HEK293 (cell line): ENCODE data around the gene TAF1D.

Experiments
- CTCF ChIA-PET: fragments of 350-600 bp; formaldehyde crosslinking; extraction: SDS; loops from one replicate; lab custom pipeline; 2021; ENCODE audit warnings: antibody characterized with exemption; lab: Yijun Ruan, JAX
- POLR2A ChIA-PET: fragments of 300-600 bp; formaldehyde crosslinking; extraction: SDS; loops from one replicate; lab custom pipeline; 2020; ENCODE audit warnings: antibody characterized with exemption, inconsistent platforms; lab: Yijun Ruan, JAX
- H3K27ac ChIP-seq: fragments of 200-500 bp; sonication (Bioruptor generic); 2 replicates; pipeline ENCODE4 v1.5.1; 2014; ENCODE audit warnings: low read depth, low read length, control low read depth, inconsistent platforms; ENCODE audit errors: extremely low read depth
- H3K36me3 ChIP-seq, 2 experiments: fragments of 200-500 bp in 1 of 2; sonication (Bioruptor generic) in 1 of 2; 1 replicate in 1 of 2; 2 replicates in 1 of 2; pipeline ENCODE4 v1.5.1; 2014 to 2017; ENCODE audit warnings: inconsistent platforms in 2 of 2, low read length in 2 of 2; ENCODE audit not compliant: control insufficient read depth in 2 of 2, insufficient read depth in 1 of 2
- H3K4me1 ChIP-seq: fragments of 200-500 bp; sonication (Bioruptor generic); 2 replicates; pipeline ENCODE4 v1.5.1; 2014; ENCODE audit warnings: mild to moderate bottlenecking, low read length, inconsistent platforms; ENCODE audit not compliant: control insufficient read depth, insufficient read depth
- H3K4me3 ChIP-seq: 2 replicates; pipeline ENCODE4 v1.5.1; 2011; ENCODE audit warnings: low read depth, mild to moderate bottlenecking, control low read depth, low read length, moderate library complexity
- H3K9me3 ChIP-seq: fragments of 200-500 bp; sonication (Bioruptor generic); 2 replicates; pipeline ENCODE4 v1.5.1; 2014; ENCODE audit warnings: low read depth, low read length, inconsistent platforms; ENCODE audit not compliant: control insufficient read depth, insufficient read depth
- MZF1 ChIP-seq: fragments of 450-650 bp; formaldehyde crosslinking; IDR thresholded peaks from 2 replicates; pipeline ENCODE4 v1.5.1; 2017; ENCODE audit warnings: missing biosample characterization, missing genetic modification characterization, borderline replicate concordance
- ZFHX2 ChIP-seq: fragments of 450-650 bp; formaldehyde crosslinking; conservative IDR thresholded peaks from 2 replicates; pipeline ENCODE4 v1.5.1; 2016; ENCODE audit warnings: missing biosample characterization, missing genetic modification characterization
- ZNF112 ChIP-seq: fragments of 450-650 bp; formaldehyde crosslinking; IDR thresholded peaks from 2 replicates; pipeline ENCODE4 v1.5.0; 2017; ENCODE audit warnings: missing biosample characterization, missing genetic modification characterization
- ZNF132 ChIP-seq: fragments of 450-650 bp; formaldehyde crosslinking; IDR thresholded peaks from 2 replicates; pipeline ENCODE4 v1.5.1; 2017; ENCODE audit warnings: missing biosample characterization, missing genetic modification characterization, borderline replicate concordance
- ZNF140 ChIP-seq: fragments of 450-650 bp; formaldehyde crosslinking; IDR thresholded peaks from 2 replicates; pipeline ENCODE4 v1.5.1; 2016; ENCODE audit warnings: missing biosample characterization, missing genetic modification characterization
- ZNF146 ChIP-seq: fragments of 450-650 bp; formaldehyde crosslinking; IDR thresholded peaks from 2 replicates; pipeline ENCODE4 v1.5.1; 2016; ENCODE audit warnings: missing biosample characterization, missing genetic modification characterization
- ZNF184 ChIP-seq: fragments of 450-650 bp; IDR thresholded peaks from 2 replicates; pipeline ENCODE4 v1.5.1; 2018; ENCODE audit warnings: missing biosample characterization, mild to moderate bottlenecking, missing genetic modification characterization
- ZNF19 ChIP-seq: fragments of 450-650 bp; formaldehyde crosslinking; IDR thresholded peaks from 2 replicates; pipeline ENCODE4; 2016; ENCODE audit warnings: missing biosample characterization, missing genetic modification characterization, low read depth
- ZNF23 ChIP-seq: fragments of 450-650 bp; formaldehyde crosslinking; IDR thresholded peaks from 2 replicates; pipeline ENCODE4 v1.5.1; 2016; ENCODE audit warnings: missing biosample characterization, missing genetic modification characterization, borderline replicate concordance
- ZNF24 ChIP-seq: fragments of 450-650 bp; formaldehyde crosslinking; IDR thresholded peaks from 2 replicates; pipeline ENCODE4 v1.5.1; 2016; ENCODE audit warnings: missing biosample characterization, missing genetic modification characterization
- ZNF311 ChIP-seq: fragments of 450-650 bp; formaldehyde crosslinking; IDR thresholded peaks from 2 replicates; pipeline ENCODE4 v1.5.1; 2017; ENCODE audit warnings: missing biosample characterization, missing genetic modification characterization, borderline replicate concordance
- ZNF354C ChIP-seq: fragments of 450-650 bp; formaldehyde crosslinking; IDR thresholded peaks from 2 replicates; pipeline ENCODE4 v1.5.1; 2016; ENCODE audit warnings: missing biosample characterization, missing genetic modification characterization, low read depth, borderline replicate concordance
- ZNF510 ChIP-seq: fragments of 450-650 bp; formaldehyde crosslinking; IDR thresholded peaks from 2 replicates; pipeline ENCODE4 v1.5.1; 2018; ENCODE audit warnings: mild to moderate bottlenecking, missing genetic modification characterization, missing biosample characterization; ENCODE audit not compliant: insufficient replicate concordance
- ZNF529 ChIP-seq: fragments of 450-650 bp; formaldehyde crosslinking; IDR thresholded peaks from 2 replicates; pipeline ENCODE4 v1.5.1; 2017; ENCODE audit warnings: missing genetic modification characterization, missing biosample characterization; ENCODE audit not compliant: insufficient replicate concordance
- ZNF530 ChIP-seq: fragments of 450-650 bp; formaldehyde crosslinking; IDR thresholded peaks from 2 replicates; pipeline ENCODE4 v1.5.1; 2016; ENCODE audit warnings: low read depth, missing biosample characterization, missing genetic modification characterization
- ZNF585B ChIP-seq: fragments of 450-650 bp; formaldehyde crosslinking; IDR thresholded peaks from 2 replicates; pipeline ENCODE4 v1.5.1; 2016; ENCODE audit warnings: missing biosample characterization, missing genetic modification characterization
- ZNF623 ChIP-seq: fragments of 450-650 bp; formaldehyde crosslinking; IDR thresholded peaks from 2 replicates; pipeline ENCODE4 v1.5.1; 2016; ENCODE audit warnings: missing biosample characterization, missing genetic modification characterization
- ZNF76 ChIP-seq: fragments of 450-650 bp; formaldehyde crosslinking; IDR thresholded peaks from 2 replicates; pipeline ENCODE4; 2016; ENCODE audit warnings: low read depth, missing biosample characterization, missing genetic modification characterization, borderline replicate concordance
- ZNF776 ChIP-seq: fragments of 450-650 bp; formaldehyde crosslinking; IDR thresholded peaks from 2 replicates; pipeline ENCODE4 v1.5.0; 2017; ENCODE audit warnings: missing biosample characterization, missing genetic modification characterization, borderline replicate concordance
- ZNF791 ChIP-seq: fragments of 450-650 bp; formaldehyde crosslinking; IDR thresholded peaks from 2 replicates; pipeline ENCODE4 v1.5.1; 2016; ENCODE audit warnings: missing biosample characterization, missing genetic modification characterization
- ZSCAN23 ChIP-seq: fragments of 450-650 bp; formaldehyde crosslinking; IDR thresholded peaks from 2 replicates; pipeline ENCODE4 v1.5.1; 2016; ENCODE audit warnings: missing biosample characterization, missing genetic modification characterization
- TF ChIP-seq, protein P1 (sequence below): fragments of 450-650 bp; formaldehyde crosslinking; IDR thresholded peaks from 2 replicates; pipeline ENCODE4 v1.5.1; 2017; ENCODE audit warnings: missing biosample characterization, mild to moderate bottlenecking, missing genetic modification characterization, moderate library complexity
- TF ChIP-seq, protein P2 (sequence below): fragments of 450-650 bp; formaldehyde crosslinking; IDR thresholded peaks from 2 replicates; pipeline ENCODE4 v1.5.1; 2017; ENCODE audit warnings: missing biosample characterization, missing genetic modification characterization
- TF ChIP-seq, protein P3 (sequence below): fragments of 450-650 bp; formaldehyde crosslinking; IDR thresholded peaks from 2 replicates; pipeline ENCODE4 v1.5.1; 2016; ENCODE audit warnings: missing biosample characterization, missing genetic modification characterization

TAF1D gene

DNA sequence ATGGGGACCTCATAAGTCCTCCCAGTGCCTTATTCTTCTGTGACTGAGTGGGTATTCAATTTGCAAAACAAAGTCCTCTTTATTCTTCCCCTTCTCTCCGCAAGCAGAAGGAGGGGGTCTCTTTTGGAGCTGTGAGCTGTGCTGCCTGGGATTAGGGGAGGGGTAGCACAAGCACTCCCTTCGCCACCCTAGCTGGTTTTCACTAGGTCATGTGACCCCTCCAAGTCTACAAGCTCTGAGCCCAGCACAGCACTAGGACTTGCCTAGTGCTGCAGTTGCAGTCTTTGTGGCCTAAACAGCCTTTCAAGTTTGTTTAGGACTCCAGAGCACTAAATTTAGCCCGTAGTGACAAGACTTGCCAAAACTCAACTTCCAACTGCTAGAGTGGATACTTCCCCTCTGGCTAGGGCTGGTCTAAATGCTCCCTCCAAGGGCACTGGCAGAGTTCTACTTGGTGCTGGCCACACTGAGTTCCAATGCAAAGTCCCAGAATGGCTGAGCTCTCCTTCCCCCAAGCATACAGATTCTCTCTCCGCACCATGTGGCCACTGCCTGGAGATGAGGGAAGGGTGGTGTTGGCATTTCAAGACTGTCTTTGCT, 25.4 kb downstream of the TAF1D start:
- no peak overlapping the region for H3K27ac ChIP-seq
- no peak for TF ChIP-seq ZNF24 (tag by site-specific recombination)
- TF ChIP-seq, protein P1, sequence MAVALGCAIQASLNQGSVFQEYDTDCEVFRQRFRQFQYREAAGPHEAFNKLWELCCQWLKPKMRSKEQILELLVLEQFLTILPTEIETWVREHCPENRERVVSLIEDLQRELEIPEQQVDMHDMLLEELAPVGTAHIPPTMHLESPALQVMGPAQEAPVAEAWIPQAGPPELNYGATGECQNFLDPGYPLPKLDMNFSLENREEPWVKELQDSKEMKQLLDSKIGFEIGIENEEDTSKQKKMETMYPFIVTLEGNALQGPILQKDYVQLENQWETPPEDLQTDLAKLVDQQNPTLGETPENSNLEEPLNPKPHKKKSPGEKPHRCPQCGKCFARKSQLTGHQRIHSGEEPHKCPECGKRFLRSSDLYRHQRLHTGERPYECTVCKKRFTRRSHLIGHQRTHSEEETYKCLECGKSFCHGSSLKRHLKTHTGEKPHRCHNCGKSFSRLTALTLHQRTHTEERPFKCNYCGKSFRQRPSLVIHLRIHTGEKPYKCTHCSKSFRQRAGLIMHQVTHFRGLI: no peak
- TF ChIP-seq, protein P2, sequence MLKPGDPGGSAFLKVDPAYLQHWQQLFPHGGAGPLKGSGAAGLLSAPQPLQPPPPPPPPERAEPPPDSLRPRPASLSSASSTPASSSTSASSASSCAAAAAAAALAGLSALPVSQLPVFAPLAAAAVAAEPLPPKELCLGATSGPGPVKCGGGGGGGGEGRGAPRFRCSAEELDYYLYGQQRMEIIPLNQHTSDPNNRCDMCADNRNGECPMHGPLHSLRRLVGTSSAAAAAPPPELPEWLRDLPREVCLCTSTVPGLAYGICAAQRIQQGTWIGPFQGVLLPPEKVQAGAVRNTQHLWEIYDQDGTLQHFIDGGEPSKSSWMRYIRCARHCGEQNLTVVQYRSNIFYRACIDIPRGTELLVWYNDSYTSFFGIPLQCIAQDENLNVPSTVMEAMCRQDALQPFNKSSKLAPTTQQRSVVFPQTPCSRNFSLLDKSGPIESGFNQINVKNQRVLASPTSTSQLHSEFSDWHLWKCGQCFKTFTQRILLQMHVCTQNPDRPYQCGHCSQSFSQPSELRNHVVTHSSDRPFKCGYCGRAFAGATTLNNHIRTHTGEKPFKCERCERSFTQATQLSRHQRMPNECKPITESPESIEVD: no peak
- no peak for TF ChIP-seq ZNF585B
- no peak for TF ChIP-seq ZNF76 (tag by site-specific recombination)
- TF ChIP-seq ZSCAN23 (tag by site-specific recombination): no peak
- TF ChIP-seq ZNF776: no peak
- no peak for TF ChIP-seq ZNF510 (tag by site-specific recombination)
- TF ChIP-seq, protein P3, sequence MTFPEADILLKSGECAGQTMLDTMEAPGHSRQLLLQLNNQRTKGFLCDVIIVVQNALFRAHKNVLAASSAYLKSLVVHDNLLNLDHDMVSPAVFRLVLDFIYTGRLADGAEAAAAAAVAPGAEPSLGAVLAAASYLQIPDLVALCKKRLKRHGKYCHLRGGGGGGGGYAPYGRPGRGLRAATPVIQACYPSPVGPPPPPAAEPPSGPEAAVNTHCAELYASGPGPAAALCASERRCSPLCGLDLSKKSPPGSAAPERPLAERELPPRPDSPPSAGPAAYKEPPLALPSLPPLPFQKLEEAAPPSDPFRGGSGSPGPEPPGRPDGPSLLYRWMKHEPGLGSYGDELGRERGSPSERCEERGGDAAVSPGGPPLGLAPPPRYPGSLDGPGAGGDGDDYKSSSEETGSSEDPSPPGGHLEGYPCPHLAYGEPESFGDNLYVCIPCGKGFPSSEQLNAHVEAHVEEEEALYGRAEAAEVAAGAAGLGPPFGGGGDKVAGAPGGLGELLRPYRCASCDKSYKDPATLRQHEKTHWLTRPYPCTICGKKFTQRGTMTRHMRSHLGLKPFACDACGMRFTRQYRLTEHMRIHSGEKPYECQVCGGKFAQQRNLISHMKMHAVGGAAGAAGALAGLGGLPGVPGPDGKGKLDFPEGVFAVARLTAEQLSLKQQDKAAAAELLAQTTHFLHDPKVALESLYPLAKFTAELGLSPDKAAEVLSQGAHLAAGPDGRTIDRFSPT (tag by site-specific recombination): no peak
- no peak for TF ChIP-seq ZNF184
- no peak for TF ChIP-seq ZNF530
- no peak for TF ChIP-seq ZNF23
- TF ChIP-seq ZNF146 (tag by site-specific recombination): no peak
- H3K4me1 ChIP-seq: no peaks in the 10 kb centered on the region
- POLR2A ChIA-PET: no interaction called here
- no peak overlapping the region for H3K4me3 ChIP-seq
- H3K9me3 ChIP-seq: no peaks in the 10 kb centered on the region
- CTCF ChIA-PET: no interaction called here
- peaks cover 11 to 85% of the 10 kb centered on the region in 2 experiments; a peak in 2 of 3 replicates for H3K36me3 ChIP-seq

DNA sequence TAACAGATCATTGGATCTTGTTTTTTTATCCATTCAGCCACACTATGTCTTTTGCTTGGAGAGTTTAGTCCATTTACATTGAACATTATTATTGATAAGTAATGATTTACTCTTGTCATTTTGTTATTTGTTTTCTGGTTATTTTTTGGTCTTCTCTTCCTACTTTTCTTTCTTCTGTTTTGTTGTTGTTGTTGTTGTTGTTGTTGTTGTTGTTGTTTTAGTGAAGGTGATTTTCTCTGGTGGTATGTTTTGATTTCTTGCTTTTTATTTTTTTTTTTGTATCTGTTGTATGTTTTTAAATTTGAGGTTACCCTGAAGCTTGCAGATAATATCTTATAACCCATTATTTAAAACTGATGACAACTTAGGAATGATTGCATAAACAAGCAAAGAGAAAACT, 28.6 kb downstream of the TAF1D start:
- Histone ChIP-seq H3K36me3 (peaks cover 15 to 91% of the 10 kb centered on the region in 2 experiments; a peak in 2 of 3 replicates), H3K4me3 (no peak overlapping the region), H3K27ac (no peak overlapping the region), H3K9me3 (no peaks in the 10 kb centered on the region)
- POLR2A ChIA-PET: no interaction called here
- CTCF ChIA-PET: interaction anchor here (0.7 to 0.8 kb wide), 2 partner anchors 8 to 26 kb away, joined by 3 read pairs; no protein-coding TSS in a partner anchor
- no peak for TF ChIP-seq ZNF529 (tag by site-specific recombination)
- TF ChIP-seq ZNF132 (tag by site-specific recombination): no peak
- TF ChIP-seq ZNF791 (tag by site-specific recombination): no peak
- TF ChIP-seq ZNF19 (tag by site-specific recombination): no peak
- TF ChIP-seq ZFHX2: no peak
- no peak for TF ChIP-seq ZNF311 (tag by site-specific recombination)
- no peak for TF ChIP-seq ZNF140 (tag by site-specific recombination)
- no peak for TF ChIP-seq ZNF623 (tag by site-specific recombination)
- no peak for TF ChIP-seq ZNF112 (tag by site-specific recombination)
- TF ChIP-seq MZF1 (tag by site-specific recombination): no peak
- no peak for TF ChIP-seq ZNF354C (tag by site-specific recombination)
- TF ChIP-seq, all 188 proteins: peak for 0
- no peaks in the 10 kb centered on the region for H3K4me1 ChIP-seq
